Lung (tissue), 12 donors: ENCODE results near the gene CD72. TPM values are rescaled to one million over a fixed set of nuclear protein-coding genes. Genes with fewer than 3 reads are reported as not detected.

Source experiments
- ATAC-seq: fragments of 200-7000 bp; cut with Tn5 transposase; one replicate; pipeline ENCODE4 v1.9.1; 2020; ENCODE audit warnings: moderate number of reproducible peaks; ENCODE audit not compliant: insufficient read depth, low FRiP score
- DNase-seq, 3 donors: peaks; one replicate each; pipeline ENCODE4 v3.0.0-alpha.2; 2013 to 2017
- H3K27ac ChIP-seq, 2 donors: one replicate each; pipeline ENCODE4 v1.5.1; 2013; ENCODE audit warnings: mild to moderate bottlenecking in 2 of 2, moderate library complexity in 2 of 2, control low read depth in 1 of 2, inconsistent platforms in 1 of 2, low read depth in 1 of 2, low read length in 1 of 2
- H3K27me3 ChIP-seq, 3 donors: one replicate each; pipeline ENCODE4 v1.5.1; 2013; ENCODE audit warnings: low read length in 2 of 3; ENCODE audit not compliant: control insufficient read depth in 3 of 3, insufficient read depth in 3 of 3
- H3K36me3 ChIP-seq, 4 donors: one replicate each; pipeline ENCODE4 v1.5.1; 2013; ENCODE audit warnings: low read length in 4 of 4, mild to moderate bottlenecking in 1 of 4, moderate library complexity in 1 of 4; ENCODE audit not compliant: control insufficient read depth in 4 of 4, insufficient read depth in 4 of 4
- H3K4me1 ChIP-seq, 5 donors: one replicate each; pipeline ENCODE4 v1.5.1; 2013; ENCODE audit warnings: low read length in 5 of 5, mild to moderate bottlenecking in 2 of 5, moderate library complexity in 1 of 5; ENCODE audit not compliant: control insufficient read depth in 5 of 5, insufficient read depth in 5 of 5
- H3K4me3 ChIP-seq: one replicate; pipeline ENCODE4 v1.5.1; 2013; ENCODE audit warnings: mild to moderate bottlenecking, control low read depth, moderate library complexity
- H3K9ac ChIP-seq, 2 donors: one replicate each; pipeline ENCODE4 v1.5.1; 2013; ENCODE audit warnings: low read length in 2 of 2, control low read depth in 1 of 2; ENCODE audit not compliant: insufficient read depth in 1 of 2
- H3K9me3 ChIP-seq, 4 donors: one replicate each; pipeline ENCODE4 v1.5.1; 2013; ENCODE audit warnings: low read length in 3 of 4, mild to moderate bottlenecking in 1 of 4, moderate library complexity in 1 of 4; ENCODE audit not compliant: control insufficient read depth in 4 of 4, insufficient read depth in 3 of 4
- CTCF ChIP-seq: IDR thresholded peaks from 2 replicates; pipeline ENCODE4 v1.5.1; 2012; ENCODE audit warnings: mild to moderate bottlenecking; ENCODE audit errors: control extremely low read depth, extremely low read depth
- WGBS, 2 donors: extraction: QIAGEN DNeasy Blood & Tissue Kit; methylation state at CpG; one replicate each; pipeline ENCODE4 v1.1.7; 2013; 5-methylcytosine and 5-hydroxymethylcytosine counted together
- polyA plus RNA-seq, 2 donors: library from polyadenylated mRNA; stranded (reverse); fragments of 200-250 nt; gene quantifications; one replicate each; pipeline ENCODE4 v1.2.1, GENCODE V29; 2013
- total RNA-seq, 2 donors: library from RNA; depleted of rRNA in 1 of 2; stranded (reverse); fragments of >200 nt in 1 of 2; gene quantifications; one replicate each; pipeline ENCODE4 v1.2.1, GENCODE V29; 2014 to 2021
- donor health status: control.
- donor health status: control.
- donor health status: Bipolar disorder and iron deficiency.
- donor health status: healthy.
- donor health status: DM: yes; HTN: yes; CAD: no.

Gene CD72
- total and polyA plus RNA-seq, 4 donors: 3.1 to 10.6 (median 5.9) TPM

GRCh38 chr9:35628389-35628991 lies 10.3 kb upstream of the CD72 start:
- no peaks in the 10 kb centered on the region for H3K27me3 ChIP-seq
- no peak overlapping the region for H3K27ac ChIP-seq
- H3K4me1 ChIP-seq: peaks cover 0 to 1% (median 0%) of the 10 kb centered on the region in 5 donors
- no peak overlapping the region for H3K9ac ChIP-seq
- no peak for TF ChIP-seq CTCF
- H3K4me3 ChIP-seq: no peak overlapping the region
- DNase-seq (no peak), ATAC-seq (no peak)
- 96 to 99% methylated on average over 6 of the region's 6 CpGs for WGBS, 2 donors
- no peaks in the 10 kb centered on the region for H3K36me3 ChIP-seq
- H3K9me3 ChIP-seq: no peaks in the 10 kb centered on the region

- no peak for DNase-seq
- TF ChIP-seq CTCF: no peak
- WGBS, 2 donors: 90 to 98% methylated on average over 2 of the region's 2 CpGs
- H3K9me3 ChIP-seq: no peaks in the 10 kb centered on the region
- H3K4me3 ChIP-seq: no peak overlapping the region
- peaks cover 0 to 1% (median 0%) of the 10 kb centered on the region in 5 donors for H3K4me1 ChIP-seq
- no peak overlapping the region for H3K27ac ChIP-seq
- no peak overlapping the region for H3K9ac ChIP-seq
- H3K27me3 ChIP-seq: no peaks in the 10 kb centered on the region
- no peak for ATAC-seq
- no peaks in the 10 kb centered on the region for H3K36me3 ChIP-seq
Measured at GRCh38 chr9:35627575-35627974, 9.4 kb upstream of the CD72 start.

GRCh38 chr9:35619800-35620158 lies 1.6 kb upstream of the CD72 start:
- H3K27me3 ChIP-seq: peaks cover 0 to 17% (median 16%) of the 10 kb centered on the region in 3 donors
- DNase-seq (no peak), ATAC-seq (no peak)
- no peak overlapping the region for H3K4me3 ChIP-seq
- 31 to 48% methylated on average over 2 of the region's 2 CpGs for WGBS, 2 donors
- H3K4me1 ChIP-seq: peaks cover 0 to 7% (median 0%) of the 10 kb centered on the region in 5 donors
- no peak overlapping the region for H3K9ac ChIP-seq
- no peaks in the 10 kb centered on the region for H3K36me3 ChIP-seq
- H3K27ac ChIP-seq: no peak overlapping the region
- no peak for TF ChIP-seq CTCF
- no peaks in the 10 kb centered on the region for H3K9me3 ChIP-seq
